Smooth muscle cell of the brain vasculature (primary cell): ENCODE measurements around the gene FBXO4.
"Not testable (repeated sequence)": the region's sequence is repeated elsewhere in the genome, so short reads cannot be mapped to it uniquely, and the experiment has no call there.

Source experiments
- DNase-seq: peaks from one replicate; pipeline ENCODE4 v3.0.0-alpha.2; 2012; ENCODE audit warnings: low read depth, low spot score

Gene FBXO4

DNA sequence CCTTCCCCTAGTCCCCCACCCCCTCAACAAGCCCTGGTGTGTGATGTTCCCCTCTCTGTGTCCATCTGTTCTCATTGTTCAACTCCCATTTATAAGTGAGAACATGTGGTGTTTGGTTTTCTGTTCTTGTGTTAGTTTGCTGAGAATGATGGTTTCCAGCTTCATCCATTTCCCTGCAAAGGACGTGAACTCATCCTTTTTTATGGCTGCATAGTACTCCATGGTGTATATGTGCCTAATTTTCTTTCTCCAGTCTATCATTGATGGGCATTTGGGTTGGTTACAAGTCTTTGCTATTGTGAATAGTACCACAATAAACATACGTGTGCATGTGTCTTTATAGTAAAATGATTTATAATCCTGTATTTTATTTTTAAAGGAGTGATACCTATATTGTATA is 57.8 kb downstream of the FBXO4 start:
- not testable (repeated sequence) for DNase-seq

- DNase-seq, result no peak
Observed at GRCh38 chr5:41983284-41983683, 58.2 kb downstream of the FBXO4 start.

DNA sequence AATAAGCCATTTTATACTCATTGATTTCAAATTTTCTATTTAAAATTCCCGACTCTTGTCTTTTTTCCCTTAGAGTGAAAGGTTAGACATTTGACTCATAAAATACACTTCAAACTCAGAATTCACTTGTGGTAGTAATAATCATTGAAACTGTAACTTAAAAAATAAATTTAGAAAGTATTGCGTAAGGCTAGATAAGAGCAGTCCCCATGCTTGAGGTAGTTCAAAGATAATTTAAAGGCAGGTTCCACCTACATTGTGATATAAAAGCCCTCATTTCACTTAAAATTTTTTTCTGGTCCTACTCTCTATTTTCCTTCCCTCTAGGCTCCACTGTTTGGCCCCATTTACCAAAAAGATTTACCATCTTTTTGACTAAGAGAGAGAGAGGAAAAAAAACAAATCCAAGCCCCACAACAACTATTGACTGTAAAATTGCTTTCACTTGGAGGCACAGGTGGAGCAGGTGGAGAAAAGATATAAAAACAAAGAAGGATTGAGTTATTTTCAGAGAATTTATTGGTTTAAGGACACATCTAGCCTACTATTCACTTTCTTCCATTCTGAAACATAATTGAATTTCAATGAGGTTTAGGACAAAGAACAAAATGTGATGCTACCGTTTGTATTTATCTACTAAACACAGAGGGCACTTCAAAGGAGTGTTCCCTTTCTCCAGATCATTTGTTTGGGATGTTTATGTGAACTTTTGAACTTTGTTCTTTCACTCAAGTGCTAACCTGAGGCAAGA is 61.0 kb downstream of the FBXO4 start:
- DNase-seq, result no peak
